ENCODE results near the gene LRRFIP1. TPM values are rescaled to one million over a fixed set of nuclear protein-coding genes. Genes with fewer than 3 reads are reported as not detected.
"Not testable (repeated sequence)": the region's sequence is repeated elsewhere in the genome, so short reads cannot be mapped to it uniquely, and the experiment has no call there.

LRRFIP1 gene
- total RNA-seq, 6 experiments from 2014 or later: 90.6 to 107 (median 102) TPM

- Mint-ChIP-seq H3K36me3 (ENCODE audit: low read depth) (no peaks in the 10 kb centered on the region), H3K9me3 (no peaks in the 10 kb centered on the region), H3K27me3 (ENCODE audit: insufficient read depth) (peaks cover 3% of the 10 kb centered on the region), H3K4me1 (ENCODE audit: low read depth) (peaks cover 33% of the 10 kb centered on the region), H3K27ac (peak overlapping the region; percentile 88; the same call in 1 of the 2 replicates), H3K4me3 (no peak overlapping the region)
- no peak for DNase-seq
- TF ChIP-seq, protein P1, sequence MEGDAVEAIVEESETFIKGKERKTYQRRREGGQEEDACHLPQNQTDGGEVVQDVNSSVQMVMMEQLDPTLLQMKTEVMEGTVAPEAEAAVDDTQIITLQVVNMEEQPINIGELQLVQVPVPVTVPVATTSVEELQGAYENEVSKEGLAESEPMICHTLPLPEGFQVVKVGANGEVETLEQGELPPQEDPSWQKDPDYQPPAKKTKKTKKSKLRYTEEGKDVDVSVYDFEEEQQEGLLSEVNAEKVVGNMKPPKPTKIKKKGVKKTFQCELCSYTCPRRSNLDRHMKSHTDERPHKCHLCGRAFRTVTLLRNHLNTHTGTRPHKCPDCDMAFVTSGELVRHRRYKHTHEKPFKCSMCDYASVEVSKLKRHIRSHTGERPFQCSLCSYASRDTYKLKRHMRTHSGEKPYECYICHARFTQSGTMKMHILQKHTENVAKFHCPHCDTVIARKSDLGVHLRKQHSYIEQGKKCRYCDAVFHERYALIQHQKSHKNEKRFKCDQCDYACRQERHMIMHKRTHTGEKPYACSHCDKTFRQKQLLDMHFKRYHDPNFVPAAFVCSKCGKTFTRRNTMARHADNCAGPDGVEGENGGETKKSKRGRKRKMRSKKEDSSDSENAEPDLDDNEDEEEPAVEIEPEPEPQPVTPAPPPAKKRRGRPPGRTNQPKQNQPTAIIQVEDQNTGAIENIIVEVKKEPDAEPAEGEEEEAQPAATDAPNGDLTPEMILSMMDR (IDR thresholded peaks at IDR 0.05): no peak
Observed at GRCh38 chr2:237604391-237604790, 23.0 kb upstream of the LRRFIP1 start.

- TF ChIP-seq, protein P1 (IDR thresholded peaks at IDR 0.05): peak; percentile 60
- no peak overlapping the region for H3K4me3 Mint-ChIP-seq
- H3K27ac Mint-ChIP-seq: peak overlapping the region; percentile 44; the same call in 1 of the 2 replicates
- H3K27me3 Mint-ChIP-seq (ENCODE audit: insufficient read depth): peaks cover 3% of the 10 kb centered on the region
- H3K9me3 Mint-ChIP-seq: no peaks in the 10 kb centered on the region
- DNase-seq: peak; percentile 40
- H3K36me3 Mint-ChIP-seq (ENCODE audit: low read depth): no peaks in the 10 kb centered on the region
- peaks cover 28% of the 10 kb centered on the region for H3K4me1 Mint-ChIP-seq (ENCODE audit: low read depth)
Observed at GRCh38 chr2:237604960-237605359, 22.4 kb upstream of the LRRFIP1 start.

DNA sequence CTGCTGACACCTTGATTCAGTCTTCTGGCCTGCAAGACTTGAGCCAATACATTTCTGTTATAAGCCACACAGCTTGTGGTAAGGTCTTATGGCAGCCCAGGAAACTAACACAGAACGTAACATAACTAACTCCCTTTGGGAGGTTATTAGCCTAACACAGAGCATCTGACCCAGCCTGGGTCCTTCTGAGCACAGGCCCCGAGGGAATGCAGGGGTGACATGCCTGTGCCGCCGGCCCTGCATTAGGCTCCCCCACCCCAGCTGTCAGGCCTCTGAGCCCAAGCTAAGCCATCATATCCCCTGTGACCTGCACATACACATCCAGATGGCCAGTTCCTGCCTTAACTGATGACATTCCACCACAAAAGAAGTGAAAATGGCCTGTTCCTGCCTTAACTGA, 20.9 kb upstream of the LRRFIP1 start:
- not testable (repeated sequence) for DNase-seq; H3K36me3 Mint-ChIP-seq (ENCODE audit: low read depth); H3K9me3 Mint-ChIP-seq; H3K27ac Mint-ChIP-seq; H3K27me3 Mint-ChIP-seq (ENCODE audit: insufficient read depth); H3K4me3 Mint-ChIP-seq
- peaks cover 16% of the 10 kb centered on the region for H3K4me1 Mint-ChIP-seq (ENCODE audit: low read depth)

DNA sequence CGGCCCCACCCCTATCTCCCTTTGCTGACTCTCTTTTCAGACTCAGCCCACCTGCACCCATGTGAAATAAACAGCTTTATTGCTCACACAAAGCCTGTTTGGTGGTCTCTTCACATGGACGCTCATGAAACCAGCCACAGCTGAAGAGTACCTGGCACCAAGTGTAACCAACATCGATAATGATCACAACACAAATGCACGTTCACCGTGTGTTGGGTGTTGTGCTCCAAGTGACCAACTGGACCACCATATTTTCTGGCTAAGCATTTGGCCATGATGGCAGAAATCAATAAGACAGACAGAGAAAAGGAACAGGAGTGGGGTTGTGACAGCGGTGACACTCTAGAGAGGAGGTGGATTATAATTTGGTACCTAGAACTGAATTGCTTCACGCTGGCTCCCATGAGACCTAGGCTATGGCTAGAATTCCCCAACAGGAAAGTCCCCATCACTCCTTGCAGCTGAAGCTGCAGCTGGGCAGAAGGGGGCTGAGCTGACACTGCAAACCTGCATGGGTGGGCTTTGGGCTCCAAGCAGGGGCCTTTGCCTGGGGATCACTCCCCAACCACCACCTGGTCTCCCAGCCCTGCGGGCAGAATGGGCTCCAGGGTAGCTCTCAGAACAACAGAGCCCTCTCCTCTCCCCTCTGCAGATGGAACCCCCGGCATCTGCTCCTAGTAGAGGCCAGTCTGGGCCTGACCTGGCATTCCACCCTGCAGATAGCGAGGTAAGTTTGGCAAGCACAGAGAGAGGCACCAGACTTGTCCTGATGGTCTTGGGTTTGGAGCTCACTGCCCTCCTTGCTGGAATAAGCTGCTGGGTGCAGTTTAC, 14.6 kb upstream of the LRRFIP1 start:
- H3K4me1 Mint-ChIP-seq (ENCODE audit: low read depth): peaks cover 44% of the 10 kb centered on the region
- DNase-seq: no peak
- no peaks in the 10 kb centered on the region for H3K9me3 Mint-ChIP-seq
- H3K4me3 Mint-ChIP-seq: no peak overlapping the region
- TF ChIP-seq, protein P1 (IDR thresholded peaks at IDR 0.05): no peak
- H3K36me3 Mint-ChIP-seq (ENCODE audit: low read depth): no peaks in the 10 kb centered on the region
- peaks cover 6% of the 10 kb centered on the region for H3K27me3 Mint-ChIP-seq (ENCODE audit: insufficient read depth)
- no peak overlapping the region for H3K27ac Mint-ChIP-seq

DNA sequence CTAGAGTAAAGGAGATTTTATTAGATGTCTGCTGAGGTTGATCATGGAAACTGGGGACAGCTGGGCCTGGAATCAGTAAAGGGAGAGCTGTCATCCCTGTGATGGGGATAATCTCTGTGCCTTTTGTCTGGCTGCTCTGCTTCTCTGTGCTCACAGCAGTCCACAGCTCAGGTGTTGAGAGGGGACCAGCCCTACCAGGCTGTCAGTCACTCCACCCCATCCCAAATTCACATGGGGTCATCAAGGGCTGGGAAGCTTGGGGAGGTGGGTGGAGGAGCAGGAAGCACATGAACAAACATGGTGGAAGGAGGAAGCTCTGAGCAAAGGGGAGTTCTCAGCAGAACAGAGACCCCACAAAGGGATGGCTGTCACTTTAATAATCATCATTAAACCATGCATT, 13.7 kb upstream of the LRRFIP1 start:
- Mint-ChIP-seq H3K4me3 (no peak overlapping the region), H3K36me3 (ENCODE audit: low read depth) (no peaks in the 10 kb centered on the region; the same call in 1 of the 2 replicates), H3K27ac (no peak overlapping the region), H3K4me1 (ENCODE audit: low read depth) (peaks cover 53% of the 10 kb centered on the region), H3K27me3 (ENCODE audit: insufficient read depth) (peaks cover 6% of the 10 kb centered on the region; the same call in 1 of the 2 replicates), H3K9me3 (no peaks in the 10 kb centered on the region)
- TF ChIP-seq, protein P1 (IDR thresholded peaks at IDR 0.05): no peak
- no peak for DNase-seq

- Mint-ChIP-seq H3K27ac (0 out of 2 replicates have a peak overlapping the region, but pooled peaks have one; percentile 22), H3K9me3 (no peaks in the 10 kb centered on the region), H3K4me3 (no peak overlapping the region)
Observed at GRCh38 chr2:237614151-237614720, 13.2 kb upstream of the LRRFIP1 start.

More at GRCh38 chr2:237614151-237614720, 13.2 kb upstream of the LRRFIP1 start:
- Mint-ChIP-seq H3K36me3 (ENCODE audit: low read depth) (no peaks in the 10 kb centered on the region; the same call in 1 of the 2 replicates), H3K4me1 (ENCODE audit: low read depth) (peaks cover 57% of the 10 kb centered on the region), H3K27me3 (ENCODE audit: insufficient read depth) (peaks cover 6% of the 10 kb centered on the region; the same call in 1 of the 2 replicates)
- TF ChIP-seq, protein P1 (IDR thresholded peaks at IDR 0.05): peak; percentile 45
- DNase-seq: no peak

Measured in HFFc6 (cell line).